CD8-positive, alpha-beta memory T cell (primary cell): Measurements from ENCODE around the gene LYPD8. TPM values are rescaled to one million over a fixed set of nuclear protein-coding genes. Genes with fewer than 3 reads are reported as not detected.

Experiments used
- CTCF ChIA-PET: fragments of 350-600 bp; sonication (Branson Sonifier 250); formaldehyde crosslinking; loops from one replicate; lab custom pipeline; 2021; ENCODE audit warnings: antibody characterized with exemption; lab: Charles Lee
- POLR2A ChIA-PET: fragments of 350-600 bp; sonication (Branson Sonifier 250); formaldehyde crosslinking; loops from one replicate; lab custom pipeline; 2021; ENCODE audit warnings: antibody characterized with exemption; lab: Charles Lee
- DNase-seq, 5 donors: peaks; one replicate each; pipeline versions ENCODE4 v3.0.0 to v3.0.0-alpha.2; 2020 to 2022; ENCODE audit warnings: mixed read lengths in 1 of 5
- H3K27ac ChIP-seq: one replicate; pipeline ENCODE4 v1.7.0; 2013; ENCODE audit warnings: low read depth, mild to moderate bottlenecking, low read length, moderate library complexity
- H3K27me3 ChIP-seq: 2 replicates; pipeline ENCODE4 v1.7.0; 2013; ENCODE audit warnings: low read length, mild to moderate bottlenecking; ENCODE audit not compliant: insufficient read depth, poor library complexity, severe bottlenecking
- H3K36me3 ChIP-seq: 2 replicates; pipeline ENCODE4 v1.7.0; 2013; ENCODE audit warnings: mild to moderate bottlenecking, low read length, moderate library complexity; ENCODE audit not compliant: insufficient read depth
- H3K4me1 ChIP-seq: 2 replicates; pipeline ENCODE4 v1.7.0; 2013; ENCODE audit warnings: mild to moderate bottlenecking, low read length, moderate library complexity; ENCODE audit not compliant: insufficient read depth
- H3K4me3 ChIP-seq: 2 replicates; pipeline ENCODE4 v1.7.0; 2013; ENCODE audit warnings: mild to moderate bottlenecking, low read length
- H3K9me3 ChIP-seq: 2 replicates; pipeline ENCODE4 v1.7.0; 2013; ENCODE audit warnings: mild to moderate bottlenecking, low read length
- H3K27ac Mint-ChIP-seq, 8 donors: one replicate each; pipeline ENCODE4 v1.8.0; 2020 to 2021; ENCODE audit warnings: mixed read lengths in 8 of 8, mild to moderate bottlenecking in 6 of 8, inconsistent platforms in 3 of 8, moderate library complexity in 3 of 8
- H3K27me3 Mint-ChIP-seq, 2 donors: one replicate each; pipeline ENCODE4 v1.8.0; 2020 to 2021; ENCODE audit warnings: mixed read lengths in 2 of 2, mild to moderate bottlenecking in 1 of 2, moderate library complexity in 1 of 2
- H3K36me3 Mint-ChIP-seq, 3 donors: one replicate each; pipeline ENCODE4 v1.8.0; 2020 to 2021; ENCODE audit warnings: mixed read lengths in 3 of 3, inconsistent platforms in 1 of 3, mild to moderate bottlenecking in 1 of 3
- H3K4me1 Mint-ChIP-seq, 3 donors: one replicate each; pipeline ENCODE4 v1.8.0; 2020 to 2021; ENCODE audit warnings: mixed read lengths in 3 of 3, inconsistent platforms in 1 of 3, mild to moderate bottlenecking in 1 of 3
- H3K4me3 Mint-ChIP-seq, 7 donors: one replicate each; pipeline ENCODE4 v1.8.0; 2020 to 2021; ENCODE audit warnings: mixed read lengths in 7 of 7, mild to moderate bottlenecking in 6 of 7, moderate library complexity in 4 of 7, inconsistent platforms in 2 of 7
- H3K9me3 Mint-ChIP-seq, 5 donors: one replicate each; pipeline ENCODE4 v1.8.0; 2020 to 2022; ENCODE audit warnings: mixed read lengths in 5 of 5, mild to moderate bottlenecking in 3 of 5, moderate library complexity in 2 of 5, inconsistent platforms in 1 of 5
- polyA plus RNA-seq: library from polyadenylated mRNA; unstranded; fragments of 300-500 nt; fragmentation: Illumina TruSeq; gene quantifications from one replicate; pipeline ENCODE4 v1.2.3, GENCODE V29; 2021
- total RNA-seq, 2 experiments: library from RNA; stranded (reverse); gene quantifications; one replicate each; pipeline ENCODE4 v1.2.3, GENCODE V29; 2021

Gene LYPD8
- total and polyA plus RNA-seq, 3 experiments from 2014 or later, result not detected

DNA sequence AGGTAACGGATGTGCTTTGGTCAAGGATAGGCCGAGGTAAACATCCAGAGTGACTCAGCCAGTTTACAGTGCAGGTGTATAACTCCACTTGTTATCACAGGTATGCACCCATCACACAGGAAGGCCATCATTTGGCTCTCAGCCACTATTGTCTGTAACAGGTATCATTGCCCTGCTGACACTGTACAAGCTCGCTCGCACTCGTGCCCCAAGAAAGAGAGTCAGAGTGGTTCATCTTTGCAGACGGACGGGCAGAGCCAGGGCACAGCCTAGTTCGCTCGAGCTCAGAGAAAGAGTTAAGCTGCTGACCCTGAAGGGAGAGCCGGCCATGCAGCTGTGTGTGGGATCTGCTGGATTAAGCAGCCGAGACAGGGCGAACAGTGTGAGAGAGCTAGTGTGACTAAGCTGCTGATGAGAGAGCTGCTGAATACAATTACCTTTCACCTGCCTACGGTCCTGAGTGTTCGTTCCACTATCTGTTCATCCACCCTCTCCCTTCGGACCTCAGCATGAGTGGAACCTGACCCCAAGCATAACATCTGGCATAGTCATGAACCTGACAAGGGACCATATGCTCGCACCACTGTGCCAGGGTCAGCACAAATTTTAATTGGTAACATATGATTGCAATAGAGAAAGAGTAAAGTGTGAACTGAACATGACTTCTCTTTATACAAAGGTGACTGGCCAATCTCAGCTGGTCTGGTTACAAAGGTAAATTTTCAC is 27.0 kb upstream of the LYPD8 start:
- no peak overlapping the region for H3K27ac ChIP-seq
- H3K9me3 ChIP-seq, result no peaks in the 10 kb centered on the region
- peaks cover 0 to 14% (median 1%) of the 10 kb centered on the region in 3 donors for H3K36me3 Mint-ChIP-seq
- no peak for DNase-seq
- no peaks in the 10 kb centered on the region for H3K36me3 ChIP-seq
- ChIA-PET POLR2A (no interaction called here), CTCF (no interaction called here)
- no peaks in the 10 kb centered on the region for H3K4me1 Mint-ChIP-seq
- no peak overlapping the region for H3K4me3 ChIP-seq
- peaks cover 20 to 55% of the 10 kb centered on the region in 2 donors for H3K27me3 Mint-ChIP-seq
- H3K27me3 ChIP-seq, result no peaks in the 10 kb centered on the region
- H3K27ac Mint-ChIP-seq, result no peak overlapping the region
- H3K9me3 Mint-ChIP-seq, result peaks cover 7 to 19% (median 15%) of the 10 kb centered on the region in 5 donors
- no peaks in the 10 kb centered on the region for H3K4me1 ChIP-seq
- H3K4me3 Mint-ChIP-seq, result no peak overlapping the region

DNA sequence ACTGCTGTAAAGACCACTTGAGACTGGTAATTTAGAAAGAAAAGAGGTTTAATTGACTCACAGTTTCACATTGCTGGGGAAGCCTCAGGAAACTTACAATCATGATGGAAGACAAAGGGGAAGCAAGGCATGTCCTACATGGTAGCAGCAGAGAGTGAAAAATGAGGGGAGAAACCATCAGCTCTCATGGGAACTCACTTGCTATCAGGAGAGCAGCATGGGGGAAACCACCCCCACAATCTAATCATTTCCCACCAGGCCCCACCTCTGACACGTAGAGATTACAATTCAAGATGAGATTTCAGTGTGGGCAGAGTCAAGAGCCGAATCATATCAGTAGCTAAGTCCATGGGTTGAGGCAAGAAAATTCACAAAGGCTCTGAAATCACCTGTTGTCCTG is 23.8 kb upstream of the LYPD8 start:
- Histone ChIP-seq H3K36me3 (no peaks in the 10 kb centered on the region), H3K4me1 (no peaks in the 10 kb centered on the region), H3K9me3 (no peaks in the 10 kb centered on the region), H3K4me3 (no peak overlapping the region), H3K27me3 (no peaks in the 10 kb centered on the region), H3K27ac (no peak overlapping the region)
- ChIA-PET CTCF (no interaction called here), POLR2A (no interaction called here)
- DNase-seq, result no peak
- Mint-ChIP-seq H3K27me3 (peaks cover 16 to 62% of the 10 kb centered on the region in 2 donors), H3K4me3 (no peak overlapping the region), H3K27ac (no peak overlapping the region), H3K36me3 (peaks cover 0 to 24% (median 1%) of the 10 kb centered on the region in 3 donors), H3K9me3 (peaks cover 15 to 36% (median 17%) of the 10 kb centered on the region in 5 donors), H3K4me1 (no peaks in the 10 kb centered on the region)

DNA sequence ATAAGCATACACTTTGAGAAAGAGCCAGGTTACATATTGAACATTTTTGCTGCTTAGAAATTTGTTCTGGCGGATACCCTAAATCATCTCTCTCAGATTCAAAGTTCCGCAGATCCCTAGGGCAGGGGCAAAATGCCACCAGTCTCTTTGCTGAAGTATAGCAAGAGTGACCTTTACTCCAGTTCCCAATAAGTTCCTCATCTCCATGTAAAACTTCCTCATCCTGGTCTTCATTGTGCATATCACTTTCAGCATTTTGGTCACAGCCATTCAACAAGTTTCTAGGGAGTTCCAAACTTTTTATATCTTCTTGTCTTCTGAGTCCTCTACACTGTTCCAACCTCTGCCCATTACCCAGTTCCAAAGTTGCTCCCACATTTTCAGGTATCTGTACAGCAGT is 23.3 kb upstream of the LYPD8 start:
- peaks cover 15 to 36% (median 17%) of the 10 kb centered on the region in 5 donors for H3K9me3 Mint-ChIP-seq
- no peak overlapping the region for H3K27ac ChIP-seq
- DNase-seq, result no peak
- CTCF ChIA-PET, result no interaction called here
- H3K36me3 Mint-ChIP-seq, result peaks cover 0 to 24% (median 1%) of the 10 kb centered on the region in 3 donors
- no peak overlapping the region for H3K4me3 Mint-ChIP-seq
- H3K27me3 ChIP-seq, result no peaks in the 10 kb centered on the region
- no peaks in the 10 kb centered on the region for H3K4me1 Mint-ChIP-seq
- no peaks in the 10 kb centered on the region for H3K36me3 ChIP-seq
- H3K27me3 Mint-ChIP-seq, result peaks cover 13 to 62% of the 10 kb centered on the region in 2 donors
- POLR2A ChIA-PET, result no interaction called here
- no peak overlapping the region for H3K4me3 ChIP-seq
- no peaks in the 10 kb centered on the region for H3K9me3 ChIP-seq
- no peaks in the 10 kb centered on the region for H3K4me1 ChIP-seq
- no peak overlapping the region for H3K27ac Mint-ChIP-seq

DNA sequence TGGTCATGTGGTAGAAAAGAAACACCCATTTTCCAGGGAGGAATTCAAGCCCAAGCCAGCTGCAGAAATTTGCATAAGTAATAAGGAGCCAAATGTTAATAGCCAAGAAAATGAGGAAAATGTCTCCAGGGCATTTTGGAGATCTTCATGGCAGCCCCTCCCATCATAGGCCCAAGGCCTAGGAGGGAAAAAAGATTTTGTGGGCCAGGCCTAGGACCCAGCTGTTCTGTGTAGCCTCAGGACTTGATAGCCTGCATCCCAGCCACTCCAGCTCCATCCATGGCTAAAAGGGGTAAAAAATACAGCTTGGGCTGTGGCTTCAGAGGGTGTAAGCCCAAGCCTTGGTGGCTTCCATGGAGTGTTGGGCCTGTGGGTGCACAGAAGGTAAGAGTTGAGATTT is 21.4 kb upstream of the LYPD8 start:
- peaks cover 0 to 23% (median 1%) of the 10 kb centered on the region in 3 donors for H3K36me3 Mint-ChIP-seq
- DNase-seq, result no peak
- no peaks in the 10 kb centered on the region for H3K27me3 ChIP-seq
- no peaks in the 10 kb centered on the region for H3K9me3 ChIP-seq
- no peak overlapping the region for H3K4me3 Mint-ChIP-seq
- H3K4me1 Mint-ChIP-seq, result no peaks in the 10 kb centered on the region
- H3K36me3 ChIP-seq, result no peaks in the 10 kb centered on the region
- no peak overlapping the region for H3K4me3 ChIP-seq
- no peaks in the 10 kb centered on the region for H3K4me1 ChIP-seq
- CTCF ChIA-PET, result no interaction called here
- H3K27ac Mint-ChIP-seq, result no peak overlapping the region
- no peak overlapping the region for H3K27ac ChIP-seq
- POLR2A ChIA-PET, result no interaction called here
- H3K27me3 Mint-ChIP-seq, result peaks cover 6 to 48% of the 10 kb centered on the region in 2 donors
- peaks cover 15 to 36% (median 17%) of the 10 kb centered on the region in 5 donors for H3K9me3 Mint-ChIP-seq

DNA sequence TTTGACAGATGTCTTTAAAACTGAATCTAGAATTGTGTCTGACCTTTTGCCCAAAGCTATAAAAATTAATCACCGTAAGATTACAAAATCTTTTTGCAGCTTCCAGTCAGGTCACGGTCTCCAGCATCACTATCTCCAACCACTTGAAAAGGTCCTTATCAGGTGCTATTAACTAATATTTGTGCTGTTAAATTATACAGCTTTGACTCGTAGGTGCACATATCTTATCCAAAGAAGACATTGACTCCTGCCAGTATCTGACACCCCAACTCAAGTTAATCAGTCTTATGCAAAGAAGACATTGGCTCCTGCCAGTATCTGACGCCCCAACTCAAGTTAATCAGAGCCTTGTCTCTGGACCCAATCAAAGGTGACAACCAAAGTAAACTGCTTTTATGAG is 19.9 kb upstream of the LYPD8 start:
- no peaks in the 10 kb centered on the region for H3K4me1 ChIP-seq
- Mint-ChIP-seq H3K4me3 (no peak overlapping the region), H3K36me3 (peaks cover 0 to 13% (median 0%) of the 10 kb centered on the region in 3 donors), H3K27ac (no peak overlapping the region), H3K9me3 (peaks cover 6 to 28% (median 11%) of the 10 kb centered on the region in 5 donors), H3K4me1 (no peaks in the 10 kb centered on the region), H3K27me3 (peaks cover 0 to 43% of the 10 kb centered on the region in 2 donors)
- no peaks in the 10 kb centered on the region for H3K27me3 ChIP-seq
- CTCF ChIA-PET, result no interaction called here
- H3K27ac ChIP-seq, result no peak overlapping the region
- DNase-seq, result no peak
- H3K4me3 ChIP-seq, result no peak overlapping the region
- POLR2A ChIA-PET, result no interaction called here
- H3K36me3 ChIP-seq, result no peaks in the 10 kb centered on the region
- no peaks in the 10 kb centered on the region for H3K9me3 ChIP-seq

DNA sequence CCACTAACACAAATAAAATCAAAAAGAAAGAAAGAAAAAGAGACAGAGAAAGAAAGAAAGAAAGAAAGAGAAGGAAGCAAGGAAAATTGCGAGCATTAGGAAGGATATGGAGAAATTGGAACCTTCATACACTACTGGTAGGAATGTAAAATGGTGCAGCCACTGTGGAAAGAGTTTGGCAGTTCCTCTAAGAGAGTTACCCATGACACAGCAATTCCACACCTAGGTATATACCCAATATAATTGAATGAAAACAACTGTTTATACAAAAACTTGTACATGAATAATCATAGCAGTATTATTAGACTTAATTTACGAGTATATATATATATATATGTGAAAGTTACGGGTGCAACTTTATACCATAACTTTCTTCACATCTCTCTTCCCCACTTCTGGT is 4.1 kb upstream of the LYPD8 start:
- Mint-ChIP-seq H3K4me3 (no peak overlapping the region), H3K27me3 (peaks cover 12 to 40% of the 10 kb centered on the region in 2 donors), H3K36me3 (no peaks in the 10 kb centered on the region), H3K27ac (no peak overlapping the region), H3K9me3 (peaks cover 0 to 6% (median 5%) of the 10 kb centered on the region in 5 donors), H3K4me1 (no peaks in the 10 kb centered on the region)
- CTCF ChIA-PET, result no interaction called here
- H3K9me3 ChIP-seq, result no peaks in the 10 kb centered on the region
- no peak for DNase-seq
- no peaks in the 10 kb centered on the region for H3K36me3 ChIP-seq
- no peak overlapping the region for H3K27ac ChIP-seq
- no peak overlapping the region for H3K4me3 ChIP-seq
- no peaks in the 10 kb centered on the region for H3K27me3 ChIP-seq
- POLR2A ChIA-PET, result no interaction called here
- no peaks in the 10 kb centered on the region for H3K4me1 ChIP-seq

DNA sequence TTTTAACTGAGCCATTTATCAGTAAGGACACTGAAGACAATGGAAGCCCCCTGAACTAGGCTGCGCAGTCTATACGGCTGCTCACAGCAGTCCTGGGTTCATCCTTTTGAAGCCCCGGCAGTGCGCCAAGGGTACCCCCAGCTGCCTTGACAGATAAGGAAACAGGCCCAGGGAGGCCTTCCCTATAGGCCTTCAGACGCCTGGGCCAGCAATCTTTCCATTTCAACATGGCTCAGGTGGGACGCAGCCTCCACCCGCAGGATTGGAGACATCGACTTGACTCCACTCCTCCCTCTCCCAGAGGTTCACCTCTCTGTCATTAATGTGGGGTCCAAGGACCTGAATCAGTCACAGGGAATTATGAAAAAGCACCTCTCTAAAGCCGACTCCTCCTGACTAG is 2.8 kb upstream of the LYPD8 start:
- Mint-ChIP-seq H3K27ac (no peak overlapping the region), H3K4me3 (no peak overlapping the region), H3K27me3 (peaks cover 11 to 36% of the 10 kb centered on the region in 2 donors), H3K36me3 (no peaks in the 10 kb centered on the region), H3K9me3 (peaks cover 0 to 6% (median 3%) of the 10 kb centered on the region in 5 donors), H3K4me1 (no peaks in the 10 kb centered on the region)
- H3K4me1 ChIP-seq, result no peaks in the 10 kb centered on the region
- no peak for DNase-seq
- no peaks in the 10 kb centered on the region for H3K27me3 ChIP-seq
- CTCF ChIA-PET, result no interaction called here
- no peak overlapping the region for H3K4me3 ChIP-seq
- H3K36me3 ChIP-seq, result no peaks in the 10 kb centered on the region
- POLR2A ChIA-PET, result no interaction called here
- no peaks in the 10 kb centered on the region for H3K9me3 ChIP-seq
- H3K27ac ChIP-seq, result no peak overlapping the region

DNA sequence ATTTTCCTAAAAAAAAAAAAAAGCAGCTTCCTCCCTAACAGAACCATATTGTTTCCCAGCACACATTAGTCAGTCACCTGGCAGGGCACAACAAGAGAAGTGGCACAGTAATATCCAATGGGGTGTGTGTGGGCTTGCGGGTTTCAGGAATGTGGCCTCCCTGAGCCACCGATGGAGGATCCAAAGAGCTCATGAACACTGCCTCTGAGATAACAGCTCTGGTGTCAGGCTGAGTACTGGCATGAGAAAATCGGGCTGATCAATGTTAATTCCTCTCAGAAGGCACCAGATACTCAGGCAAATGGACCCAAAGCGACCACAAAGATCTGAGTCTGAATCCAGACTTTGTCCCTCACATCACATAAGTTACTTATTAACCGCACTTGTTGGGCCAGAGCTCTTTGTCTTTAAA is 2.2 kb upstream of the LYPD8 start:
- ChIA-PET POLR2A (no interaction called here), CTCF (no interaction called here)
- no peaks in the 10 kb centered on the region for H3K4me1 Mint-ChIP-seq
- no peaks in the 10 kb centered on the region for H3K36me3 ChIP-seq
- no peaks in the 10 kb centered on the region for H3K9me3 ChIP-seq
- H3K27me3 ChIP-seq, result no peaks in the 10 kb centered on the region
- peaks cover 11 to 30% of the 10 kb centered on the region in 2 donors for H3K27me3 Mint-ChIP-seq
- peaks cover 0 to 6% (median 3%) of the 10 kb centered on the region in 5 donors for H3K9me3 Mint-ChIP-seq
- H3K4me3 Mint-ChIP-seq, result no peak overlapping the region
- no peaks in the 10 kb centered on the region for H3K36me3 Mint-ChIP-seq
- DNase-seq, result no peak
- no peak overlapping the region for H3K27ac Mint-ChIP-seq
- H3K27ac ChIP-seq, result no peak overlapping the region
- H3K4me3 ChIP-seq, result no peak overlapping the region
- no peaks in the 10 kb centered on the region for H3K4me1 ChIP-seq
